ENCODE measurements around the gene SLC24A1. TPM values are rescaled to one million over a fixed set of nuclear protein-coding genes. Genes with fewer than 3 reads are reported as not detected.
"Not testable (repeated sequence)": the region's sequence is repeated elsewhere in the genome, so short reads cannot be mapped to it uniquely, and the experiment has no call there.

The SLC24A1 gene
- 6.9 TPM for polyA plus RNA-seq (2013, experiment 1 of 2; ENCODE audit: insufficient read length)
- polyA plus RNA-seq (2013, experiment 2 of 2; ENCODE audit: insufficient read length) = 8.7 TPM

- no peak for DNase-seq
These were observed at the start of gene SLC24A1 for GRCh38 chr15:65621638-65622037. Gene SLC24A1 (plus strand): TSS chr15:65621938. CDS start chr15:65624081, 2,143 bp downstream.

- no peak for DNase-seq
These were observed 49.8 kb upstream of the SLC24A1 start for GRCh38 chr15:65571971-65572370.

- peak; percentile 77 for DNase-seq
These were observed 45.1 kb upstream of the SLC24A1 start for GRCh38 chr15:65576664-65577063.

- peak; percentile 22 for DNase-seq
These were observed 44.4 kb upstream of the SLC24A1 start for GRCh38 chr15:65577129-65577996.

GRCh38 chr15:65578904-65579728, 42.6 kb upstream of the SLC24A1 start:
- no peak for DNase-seq

- DNase-seq = no peak
These were observed 42.0 kb upstream of the SLC24A1 start for GRCh38 chr15:65579762-65580161.

GRCh38 chr15:65580287-65580686, 41.5 kb upstream of the SLC24A1 start:
- DNase-seq = peak; percentile 71

GRCh38 chr15:65583701-65584100, 38.0 kb upstream of the SLC24A1 start:
- peak; percentile 22 for DNase-seq

GRCh38 chr15:65584241-65584640, 37.5 kb upstream of the SLC24A1 start:
- DNase-seq = no peak

GRCh38 chr15:65587094-65587493, 34.6 kb upstream of the SLC24A1 start:
- no peak for DNase-seq

- peak; percentile 15 for DNase-seq
These were observed 25.8 kb upstream of the SLC24A1 start for GRCh38 chr15:65595960-65596359.

- no peak for DNase-seq
These were observed 23.3 kb upstream of the SLC24A1 start for GRCh38 chr15:65598468-65598867.

- no peak for DNase-seq
These were observed 22.1 kb upstream of the SLC24A1 start for GRCh38 chr15:65599677-65600076.

- DNase-seq = no peak
These were observed 18.6 kb upstream of the SLC24A1 start for GRCh38 chr15:65603134-65603533.

GRCh38 chr15:65603559-65603958, 18.2 kb upstream of the SLC24A1 start:
- DNase-seq = no peak

GRCh38 chr15:65610871-65611718, 10.6 kb upstream of the SLC24A1 start, which contains the start of gene INTS14:
Gene INTS14 (minus strand): TSS chr15:65611131. CDS start chr15:65607380, 3,751 bp downstream.
- peak; percentile 97 for DNase-seq

- no peak for DNase-seq
These were observed 9.7 kb upstream of the SLC24A1 start for GRCh38 chr15:65611888-65612615.

GRCh38 chr15:65612616-65612946, 9.2 kb upstream of the SLC24A1 start:
- no peak for DNase-seq

GRCh38 chr15:65612949-65613744, 8.6 kb upstream of the SLC24A1 start:
- DNase-seq = no peak

GRCh38 chr15:65615887-65616286, 5.9 kb upstream of the SLC24A1 start:
- not testable (repeated sequence) for DNase-seq
